Endothelial cell of umbilical vein (primary cell): Measurements from ENCODE around the gene MTFR1L. TPM values are rescaled to one million over a fixed set of nuclear protein-coding genes. Genes with fewer than 3 reads are reported as not detected.

Experiments used
- BruUV-seq: library from RNA; stranded (reverse); fragments of 400-500 nt; replicated peaks from 2 replicates; lab custom pipeline; 2021; lab: Mats Ljungman, UMichigan
- CTCF ChIA-PET: fragments of 300-600, 350-600 bp; sonication (Branson Sonifier 250); formaldehyde crosslinking; loops from one replicate; lab custom pipeline; 2021; ENCODE audit warnings: antibody characterized with exemption, inconsistent platforms; lab: Charles Lee
- POLR2A ChIA-PET: fragments of 300-600, 350-600 bp; sonication (Branson Sonifier 250); formaldehyde crosslinking; loops from one replicate; lab custom pipeline; 2021; ENCODE audit warnings: antibody characterized with exemption, inconsistent platforms; lab: Charles Lee
- DNase-seq: peaks from one replicate; pipeline ENCODE4 v3.0.0-alpha.2; 2011; ENCODE audit warnings: low read depth, low spot score
- FAIRE-seq: peaks from 2 replicates; lab custom pipeline; 2011; peaks lifted over from hg19 to GRCh38; lab: Jason Lieb, UNC
- H2AFZ ChIP-seq: 2 replicates; pipeline ENCODE4 v1.6.0; 2012; ENCODE audit warnings: low read depth, low read length, control low read depth, inconsistent platforms
- H3K27ac ChIP-seq: 2 replicates; pipeline ENCODE4 v1.5.1; 2011; ENCODE audit warnings: low read depth, mild to moderate bottlenecking, control low read depth, low read length, moderate library complexity; ENCODE audit not compliant: insufficient read depth
- H3K27me3 ChIP-seq, 2 experiments: 2 replicates each; pipeline versions ENCODE4 v1.6.0 to v1.6.1; 2011; ENCODE audit warnings: low read length in 2 of 2, mixed read lengths in 1 of 2; ENCODE audit not compliant: control insufficient read depth in 2 of 2, insufficient read depth in 2 of 2
- H3K36me3 ChIP-seq, 2 experiments: 2 replicates in 1 of 2; 3 replicates in 1 of 2; pipeline ENCODE4 v1.5.1; 2011; ENCODE audit warnings: low read length in 2 of 2, mild to moderate bottlenecking in 1 of 2, moderate library complexity in 1 of 2; ENCODE audit not compliant: control insufficient read depth in 2 of 2, insufficient read depth in 2 of 2; ENCODE audit errors: extremely low read depth in 1 of 2
- H3K4me1 ChIP-seq: 3 replicates; pipeline ENCODE4 v1.5.1; 2011; ENCODE audit warnings: mild to moderate bottlenecking, low read length; ENCODE audit not compliant: control insufficient read depth, insufficient read depth; ENCODE audit errors: extremely low read depth
- H3K4me2 ChIP-seq: 2 replicates; pipeline ENCODE4 v1.6.1; 2011; ENCODE audit warnings: low read length, control low read depth, mixed read lengths; ENCODE audit not compliant: insufficient read depth
- H3K4me3 ChIP-seq, 3 experiments: fragments of 200-600 bp in 1 of 3; sonication (generic), shearing (Covaris generic) in 1 of 3; replicated peaks in 1 of 3; 2 replicates each; pipeline ENCODE4 v1.5.1; 2011 to 2016; ENCODE audit warnings: control low read depth in 3 of 3, low read length in 3 of 3, mild to moderate bottlenecking in 2 of 3, inconsistent platforms in 1 of 3, low read depth in 1 of 3, moderate library complexity in 1 of 3; ENCODE audit not compliant: insufficient read depth in 1 of 3
- H3K79me2 ChIP-seq: 2 replicates; pipeline ENCODE4 v1.6.0; 2012; ENCODE audit warnings: low read length, inconsistent platforms; ENCODE audit not compliant: control insufficient read depth, insufficient read depth
- H3K9ac ChIP-seq: replicated peaks from 2 replicates; pipeline ENCODE3; 2011; ENCODE audit warnings: low read length, control low read depth; ENCODE audit not compliant: insufficient read depth; ENCODE audit errors: extremely low read depth
- H3K9me1 ChIP-seq: replicated peaks from 3 replicates; pipeline ENCODE4 v1.6.0; 2011; ENCODE audit warnings: mild to moderate bottlenecking, low read length; ENCODE audit not compliant: control insufficient read depth, insufficient read depth; ENCODE audit errors: extremely low read depth
- H3K9me3 ChIP-seq: replicated peaks from 2 replicates; pipeline ENCODE4 v1.5.1; 2012; ENCODE audit warnings: low read length, inconsistent platforms; ENCODE audit not compliant: control insufficient read depth, insufficient read depth
- H4K20me1 ChIP-seq: replicated peaks from 2 replicates; pipeline ENCODE3; 2011; ENCODE audit warnings: mild to moderate bottlenecking, low read length; ENCODE audit not compliant: control insufficient read depth, insufficient read depth; ENCODE audit errors: extremely low read depth
- CTCF ChIP-seq, 2 donors: IDR thresholded peaks; 1 replicate in 1 of 2; 2 replicates in 1 of 2; pipeline ENCODE4 v1.5.1; 2011; ENCODE audit warnings: low read length in 2 of 2, mild to moderate bottlenecking in 2 of 2, moderate library complexity in 2 of 2, control low read depth in 1 of 2, inconsistent platforms in 1 of 2, low read depth in 1 of 2; ENCODE audit not compliant: insufficient read depth in 1 of 2; ENCODE audit errors: extremely low read depth in 1 of 2
- GATA2 ChIP-seq: IDR thresholded peaks from 2 replicates; pipeline ENCODE4 v1.7.0; 2011; ENCODE audit warnings: low read depth, mild to moderate bottlenecking, moderate library complexity, mixed read lengths, low read length; ENCODE audit not compliant: insufficient read length, insufficient read depth
- MAX ChIP-seq: IDR thresholded peaks from 2 replicates; pipeline ENCODE4 v1.6.1; 2011; ENCODE audit not compliant: insufficient read depth, insufficient read length
- dilution Hi-C: fragments of 300-500 bp; cut with MboI; formaldehyde crosslinking; loops from one replicate; pipeline ENCODE4 v1.15.0; 2019; ENCODE audit warnings: low sequenced_read_pairs; ENCODE audit not compliant: extremely low pct_ligation_motif_present
- intact Hi-C: fragments of 100-400 bp; cut with micrococcal nuclease; formaldehyde crosslinking; loops from one replicate; pipeline ENCODE4 v1.10.0; 2022
- polyA plus RNA-seq, 4 experiments: library from polyadenylated mRNA; depleted of rRNA in 3 of 4; stranded (reverse) in 3 of 4; unstranded in 1 of 4; fragments of >200 nt; gene quantifications; 2 replicates each; pipeline versions ENCODE4 v1.2.1 to v1.2.3, GENCODE V29; 2011 to 2012; ENCODE audit warnings: missing spikeins in 1 of 4
- total RNA-seq: library from RNA; stranded (reverse); gene quantifications from 2 replicates; pipeline ENCODE4 v1.2.3, GENCODE V29; 2021

MTFR1L gene
- total and polyA plus RNA-seq, 2 donors (not counting 3 experiments of a cell fraction or from before 2014, with no cell fraction given): 34.8 to 45.5 TPM

GRCh38 chr1:25796811-25797458, 22.8 kb upstream of the MTFR1L start:
- H3K9ac ChIP-seq: no peak overlapping the region
- H4K20me1 ChIP-seq: no peaks in the 10 kb centered on the region
- H3K4me1 ChIP-seq: peaks cover 10% of the 10 kb centered on the region
- peaks cover 13% of the 10 kb centered on the region for H3K79me2 ChIP-seq
- no peak overlapping the region for H3K4me3 ChIP-seq
- intact Hi-C loops: loop anchor here (1.0 to 5.0 kb wide), 2 partner anchors 189 to 255 kb away; partner anchors contain the start of gene LDLRAP1
- FAIRE-seq: peak; percentile 95
- dilution Hi-C loops: no loop called here
- no TSS peak for BruUV-seq
- H3K4me2 ChIP-seq: no peak overlapping the region
- no peaks in the 10 kb centered on the region for H3K9me3 ChIP-seq
- H3K36me3 ChIP-seq: no peaks in the 10 kb centered on the region
- H3K27me3 ChIP-seq: peaks cover 0 to 1% of the 10 kb centered on the region in 2 experiments
- H3K9me1 ChIP-seq: no peaks in the 10 kb centered on the region
- peak; percentile 74 to 86 for TF ChIP-seq CTCF (IDR thresholded peaks at IDR 0.05; ENCODE audit: extremely low read depth in 1 of 2, insufficient read depth in 1 of 2, low read depth in 1 of 2, low read length in 2 of 2)
- no peak for TF ChIP-seq GATA2
- POLR2A ChIA-PET: no interaction called here
- no peak overlapping the region for H3K27ac ChIP-seq
- peak; percentile 73 for DNase-seq
- H2AFZ ChIP-seq: no peak overlapping the region
- CTCF ChIA-PET: interaction anchor here (0.7 to 7.4 kb wide), 4 partner anchors 174 to 294 kb away, joined by 3 to 80 read pairs (median 4); no protein-coding TSS in a partner anchor

GRCh38 chr1:25797939-25798338, 21.8 kb upstream of the MTFR1L start:
- DNase-seq (no peak), FAIRE-seq (peak; percentile 59)
- Histone ChIP-seq H3K27ac (no peak overlapping the region), H3K4me2 (no peak overlapping the region), H3K9ac (no peak overlapping the region), H3K79me2 (peaks cover 18% of the 10 kb centered on the region), H2AFZ (no peak overlapping the region), H4K20me1 (no peaks in the 10 kb centered on the region), H3K36me3 (no peaks in the 10 kb centered on the region), H3K9me1 (no peaks in the 10 kb centered on the region), H3K27me3 (peaks cover 0 to 1% of the 10 kb centered on the region in 2 experiments), H3K9me3 (no peaks in the 10 kb centered on the region), H3K4me3 (no peak overlapping the region), H3K4me1 (peaks cover 14% of the 10 kb centered on the region)
- intact Hi-C loops (loop anchor here (1.0 to 5.0 kb wide), 2 partner anchors 182 to 256 kb away; partner anchors contain the start of genes LDLRAP1 and MAN1C1), dilution Hi-C loops (no loop called here)
- TF ChIP-seq CTCF (IDR thresholded peaks at IDR 0.05; ENCODE audit: extremely low read depth in 1 of 2, insufficient read depth in 1 of 2, low read depth in 1 of 2, low read length in 2 of 2) (peak; percentile 45 to 56), MAX (no peak)
- ChIA-PET POLR2A (no interaction called here), CTCF (interaction anchor here (0.6 to 7.4 kb wide), 4 partner anchors 155 to 189 kb away, joined by 3 to 80 read pairs (median 4); no protein-coding TSS in a partner anchor)
- no TSS peak for BruUV-seq
